Psoas muscle (tissue), 8 donors: ENCODE results near the gene TSHZ2. TPM values are rescaled to one million over a fixed set of nuclear protein-coding genes. Genes with fewer than 3 reads are reported as not detected.

Experiments used
- ATAC-seq, 4 donors: fragments of 200-7000 bp; cut with Tn5 transposase; one replicate each; pipeline ENCODE4 v1.9.1; 2020; ENCODE audit warnings: moderate library complexity in 3 of 4, mild to moderate bottlenecking in 2 of 4
- DNase-seq, 2 donors: peaks; one replicate each; pipeline ENCODE4 v3.0.0-alpha.2; 2020
- H3K27ac ChIP-seq: fragments of 200-600 bp; one replicate; pipeline ENCODE4 v1.8.0; 2022
- H3K27me3 ChIP-seq, 3 donors: fragments of 200-600 bp in 1 of 3; one replicate each; pipeline versions ENCODE4 v1.6.1 to v1.8.0; 2013 to 2022; ENCODE audit warnings: low read length in 2 of 3, mild to moderate bottlenecking in 2 of 3, moderate library complexity in 1 of 3; ENCODE audit not compliant: insufficient read depth in 3 of 3
- H3K36me3 ChIP-seq, 2 donors: fragments of 200-600 bp in 1 of 2; one replicate each; pipeline versions ENCODE4 v1.6.1 to v1.8.0; 2013 to 2022; ENCODE audit warnings: low read depth in 1 of 2, mild to moderate bottlenecking in 1 of 2, moderate library complexity in 1 of 2; ENCODE audit not compliant: insufficient read depth in 1 of 2
- H3K4me1 ChIP-seq: fragments of 200-600 bp; one replicate; pipeline ENCODE4 v1.8.0; 2022
- H3K4me3 ChIP-seq: fragments of 200-600 bp; one replicate; pipeline ENCODE4 v1.8.0; 2022; ENCODE audit warnings: mild to moderate bottlenecking
- H3K9me3 ChIP-seq: fragments of 200-600 bp; one replicate; pipeline ENCODE4 v1.8.0; 2022
- CTCF ChIP-seq: fragments of 200-600 bp; IDR thresholded peaks from one replicate; pipeline ENCODE4 v1.8.0; 2022; ENCODE audit warnings: antibody characterized with exemption
- WGBS, 3 donors: extraction: QIAGEN DNeasy Blood & Tissue Kit; methylation state at CpG; one replicate each; pipeline versions ENCODE4 v1.1.6 to v1.1.7; 2013; 5-methylcytosine and 5-hydroxymethylcytosine counted together
- intact Hi-C, 2 donors: fragments of 100-400 bp; cut with DNase I; formaldehyde crosslinking; loops; one replicate each; pipeline versions ENCODE4 v1.11.0 to v1.14.2; 2022
- polyA plus RNA-seq, 3 donors: library from polyadenylated mRNA; stranded (reverse); fragments of 200-250 nt; gene quantifications; one replicate each; pipeline ENCODE4 v1.2.3, GENCODE V29; 2013
- total RNA-seq, 4 donors: library from RNA; stranded (reverse); fragmentation: NEBNext Ultra II Directional in 2 of 4; extraction: Animal tissue kit (Norgen Biotek cat#: 25700) in 2 of 4; gene quantifications; one replicate each; pipeline versions ENCODE4 v1.2.1 to v1.2.4, GENCODE V29; 2021 to 2023
- donor health status: healthy with polysubstance abuse.
- donor health status: DM: no; HTN: no; CAD: no; lungs with moderate emphysema.
- donor health status: Bipolar disorder and iron deficiency.
- donor health status: healthy.
- donor health status: DM: yes; HTN: yes; CAD: no.
- donor health status: DM: no; HTN: no; CAD: no.
- donor health status: DM: no; HTN: no; CAD: no.
- donor health status: DM: yes; HTN: yes; CAD: no.

Gene TSHZ2
- total and polyA plus RNA-seq, 7 donors, result 0.39 to 7.5 (median 1.9) TPM

- DNase-seq (no peak), ATAC-seq (no peak)
- H3K9me3 ChIP-seq, result no peaks in the 10 kb centered on the region
- H3K36me3 ChIP-seq, result no peaks in the 10 kb centered on the region
- no peak overlapping the region for H3K27ac ChIP-seq
- intact Hi-C loops, result no loop called here
- no peaks in the 10 kb centered on the region for H3K4me1 ChIP-seq
- no peak overlapping the region for H3K4me3 ChIP-seq
- no peak for TF ChIP-seq CTCF
- H3K27me3 ChIP-seq, result no peaks in the 10 kb centered on the region
- 66 to 68% (median 68%) methylated on average over 22 of the region's 22 CpGs for WGBS, 3 donors
Measured at GRCh38 chr20:52983726-52984450, 11.7 kb downstream of the TSHZ2 start.

- Histone ChIP-seq H3K4me1 (no peaks in the 10 kb centered on the region), H3K36me3 (no peaks in the 10 kb centered on the region), H3K27me3 (no peaks in the 10 kb centered on the region), H3K4me3 (no peak overlapping the region), H3K27ac (no peak overlapping the region), H3K9me3 (no peaks in the 10 kb centered on the region)
- DNase-seq (no peak), ATAC-seq (no peak)
- TF ChIP-seq CTCF, result no peak
- intact Hi-C loops, result no loop called here
- 85 to 90% (median 88%) methylated on average over 10 of the region's 10 CpGs for WGBS, 3 donors
Measured at GRCh38 chr20:52984451-52984810, 12.3 kb downstream of the TSHZ2 start.

- Histone ChIP-seq H3K36me3 (no peaks in the 10 kb centered on the region), H3K4me1 (no peaks in the 10 kb centered on the region), H3K27ac (no peak overlapping the region), H3K4me3 (no peak overlapping the region), H3K27me3 (peaks cover 0 to 1% (median 0%) of the 10 kb centered on the region in 3 donors), H3K9me3 (no peaks in the 10 kb centered on the region)
- ATAC-seq (no peak), DNase-seq (no peak)
- intact Hi-C loops, result no loop called here
- TF ChIP-seq CTCF, result no peak
- 85 to 94% (median 86%) methylated on average over 3 of the region's 3 CpGs for WGBS, 3 donors
Measured at GRCh38 chr20:52985687-52986086, 13.5 kb downstream of the TSHZ2 start.

DNA sequence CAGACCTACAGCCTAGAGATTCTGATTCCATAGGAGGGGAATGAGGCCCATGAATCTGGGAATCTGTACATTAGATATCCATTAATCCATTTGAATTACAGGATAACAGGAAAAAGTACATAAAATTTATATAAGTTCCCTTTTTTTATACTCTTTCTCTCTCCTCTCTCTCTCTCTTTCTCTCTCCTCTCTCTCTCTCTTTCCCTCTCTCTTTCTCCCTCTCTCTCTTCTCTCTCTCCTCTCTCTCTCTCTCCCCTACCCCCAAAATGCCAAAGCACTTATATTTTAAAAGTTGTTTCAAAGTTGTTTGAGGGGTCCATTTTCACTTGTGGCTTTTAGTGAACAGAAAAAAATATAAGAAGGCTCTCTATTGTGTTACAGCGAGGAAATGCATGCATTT is 15.1 kb downstream of the TSHZ2 start:
- no peak for TF ChIP-seq CTCF
- no peaks in the 10 kb centered on the region for H3K9me3 ChIP-seq
- intact Hi-C loops, result no loop called here
- WGBS, 3 donors, result 79 to 86% (median 81%) methylated on average over 1 of the region's 1 CpG
- ATAC-seq (no peak), DNase-seq (no peak)
- H3K4me1 ChIP-seq, result no peaks in the 10 kb centered on the region
- no peak overlapping the region for H3K4me3 ChIP-seq
- peaks cover 0 to 4% (median 0%) of the 10 kb centered on the region in 3 donors for H3K27me3 ChIP-seq
- H3K27ac ChIP-seq, result no peak overlapping the region
- no peaks in the 10 kb centered on the region for H3K36me3 ChIP-seq

DNA sequence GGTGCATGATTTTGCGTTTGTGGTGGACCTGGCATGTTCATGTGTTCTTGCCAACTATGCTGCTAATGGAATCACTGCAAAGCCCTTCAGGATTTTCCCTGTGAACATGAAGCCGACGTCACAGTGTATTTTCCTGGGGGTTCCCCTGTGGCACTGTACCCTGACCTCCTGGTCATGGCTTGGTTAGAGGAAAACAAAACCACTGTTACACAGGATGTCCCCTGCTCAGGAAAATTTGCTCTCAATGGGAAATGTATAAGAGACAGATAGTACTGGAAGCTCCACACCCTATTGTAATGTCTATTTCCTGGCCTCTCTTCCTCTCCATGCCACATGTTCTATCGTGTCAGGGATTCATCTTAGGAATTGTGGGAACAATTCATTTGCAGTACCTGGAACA is 19.7 kb downstream of the TSHZ2 start:
- TF ChIP-seq CTCF, result no peak
- Histone ChIP-seq H3K4me1 (no peaks in the 10 kb centered on the region), H3K27ac (no peak overlapping the region), H3K36me3 (no peaks in the 10 kb centered on the region), H3K4me3 (no peak overlapping the region), H3K27me3 (peaks cover 0 to 4% (median 0%) of the 10 kb centered on the region in 3 donors), H3K9me3 (no peaks in the 10 kb centered on the region)
- ATAC-seq (no peak), DNase-seq (no peak)
- WGBS, 3 donors, result 31 to 44% (median 33%) methylated on average over 4 of the region's 4 CpGs
- intact Hi-C loops, result no loop called here
